Measurements from ENCODE around the gene APMAP. TPM values are rescaled to one million over a fixed set of nuclear protein-coding genes. Genes with fewer than 3 reads are reported as not detected.

Gene APMAP
- total RNA-seq, 4 donors from 2014 or later = 18.8 to 78.7 (median 57.7) TPM

DNA sequence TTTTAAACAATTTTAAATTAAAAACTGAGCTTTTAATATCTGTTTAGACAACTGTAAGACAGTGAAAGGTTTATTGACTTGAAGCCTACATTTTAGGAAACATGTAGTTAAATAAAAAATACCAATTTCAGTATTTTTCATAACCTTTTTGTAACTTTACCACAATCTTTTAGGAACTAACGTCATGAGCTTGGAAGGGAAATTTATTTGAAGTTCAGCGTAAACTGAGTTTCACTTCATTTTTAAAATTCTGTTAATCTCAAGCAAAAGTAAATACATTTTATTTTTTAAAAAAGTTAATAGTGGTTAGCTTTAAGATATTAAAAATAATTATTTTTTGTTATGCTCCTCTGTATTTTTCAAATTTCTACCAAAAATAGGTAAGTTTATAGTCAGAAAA lies 38.0 kb downstream of the APMAP start:
- Histone ChIP-seq H3K4me3 (no peak overlapping the region), H3K27ac (no peak overlapping the region), H3K27me3 (no peaks in the 10 kb centered on the region), H3K4me1 (no peaks in the 10 kb centered on the region), H3K36me3 (no peaks in the 10 kb centered on the region), H3K9me3 (no peaks in the 10 kb centered on the region)
- no peak for TF ChIP-seq CTCF (IDR thresholded peaks at IDR 0.05)
- no peak for TF ChIP-seq POLR2A (IDR thresholded peaks at IDR 0.05)
- intact Hi-C loops (cut with DNase I; ENCODE audit: low total_unique reads) = no loop called here
- DNase-seq = no peak

DNA sequence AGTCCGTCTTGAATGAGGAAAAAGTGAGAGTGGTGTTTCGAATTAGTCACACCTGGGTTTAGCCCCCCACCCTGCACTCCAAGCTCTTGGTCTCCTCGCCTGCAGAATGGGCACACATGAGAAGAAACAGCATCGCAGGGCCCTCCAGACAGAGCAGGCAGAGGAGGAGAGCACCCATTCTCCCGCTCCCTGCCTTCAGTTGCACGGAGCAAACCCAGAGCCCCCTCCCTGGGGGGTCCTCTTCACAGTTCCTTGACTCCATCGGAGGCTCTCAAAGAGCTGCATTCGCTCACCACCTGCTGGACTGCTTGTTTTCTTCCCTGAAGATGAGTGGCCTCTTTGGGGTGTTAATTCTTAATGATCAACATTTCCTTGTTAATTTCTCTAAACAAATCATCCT lies 38.4 kb downstream of the APMAP start:
- intact Hi-C loops (cut with DNase I; ENCODE audit: low total_unique reads) = no loop called here
- DNase-seq = no peak
- H3K27ac ChIP-seq = no peak overlapping the region
- H3K9me3 ChIP-seq = no peaks in the 10 kb centered on the region
- no peaks in the 10 kb centered on the region for H3K4me1 ChIP-seq
- no peak overlapping the region for H3K4me3 ChIP-seq
- H3K27me3 ChIP-seq = no peaks in the 10 kb centered on the region
- TF ChIP-seq POLR2A (IDR thresholded peaks at IDR 0.05) = no peak
- no peak for TF ChIP-seq CTCF (IDR thresholded peaks at IDR 0.05)
- H3K36me3 ChIP-seq = no peaks in the 10 kb centered on the region

GRCh38 chr20:24953621-24954133 lies 38.9 kb downstream of the APMAP start:
- no peak overlapping the region for H3K27ac ChIP-seq
- no peak for DNase-seq

DNA sequence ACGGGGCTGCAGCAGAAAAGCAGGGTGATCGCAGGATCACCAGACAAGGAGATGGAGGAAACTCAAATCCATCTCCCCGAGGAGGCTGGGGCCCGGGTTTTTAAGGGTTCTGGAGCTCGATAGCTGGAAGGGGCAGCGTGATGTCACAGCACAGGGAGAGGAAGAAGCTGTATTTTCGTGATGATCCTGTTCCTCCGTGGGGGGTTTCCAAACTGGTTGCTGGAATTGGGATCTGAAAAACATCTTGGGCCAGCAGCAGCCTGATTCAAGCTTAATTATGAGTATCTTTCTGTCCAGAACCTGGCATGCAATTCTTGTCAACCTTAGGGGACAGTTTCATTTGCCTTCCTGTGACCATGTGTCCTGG lies 39.4 kb downstream of the APMAP start:
- H3K27ac ChIP-seq = no peak overlapping the region
- no peaks in the 10 kb centered on the region for H3K36me3 ChIP-seq
- TF ChIP-seq POLR2A (IDR thresholded peaks at IDR 0.05) (no peak), CTCF (IDR thresholded peaks at IDR 0.05) (no peak)
- H3K9me3 ChIP-seq = no peaks in the 10 kb centered on the region
- no peaks in the 10 kb centered on the region for H3K27me3 ChIP-seq
- H3K4me1 ChIP-seq = no peaks in the 10 kb centered on the region
- intact Hi-C loops (cut with DNase I; ENCODE audit: low total_unique reads) = no loop called here
- no peak overlapping the region for H3K4me3 ChIP-seq
- DNase-seq = no peak

More at GRCh38 chr20:24953621-24954133, 38.9 kb downstream of the APMAP start:
- intact Hi-C loops (cut with DNase I; ENCODE audit: low total_unique reads) = no loop called here
- TF ChIP-seq POLR2A (IDR thresholded peaks at IDR 0.05) (no peak), CTCF (IDR thresholded peaks at IDR 0.05) (no peak)
- H3K36me3 ChIP-seq = no peaks in the 10 kb centered on the region
- no peaks in the 10 kb centered on the region for H3K9me3 ChIP-seq
- no peaks in the 10 kb centered on the region for H3K4me1 ChIP-seq
- no peak overlapping the region for H3K4me3 ChIP-seq
- H3K27me3 ChIP-seq = no peaks in the 10 kb centered on the region

DNA sequence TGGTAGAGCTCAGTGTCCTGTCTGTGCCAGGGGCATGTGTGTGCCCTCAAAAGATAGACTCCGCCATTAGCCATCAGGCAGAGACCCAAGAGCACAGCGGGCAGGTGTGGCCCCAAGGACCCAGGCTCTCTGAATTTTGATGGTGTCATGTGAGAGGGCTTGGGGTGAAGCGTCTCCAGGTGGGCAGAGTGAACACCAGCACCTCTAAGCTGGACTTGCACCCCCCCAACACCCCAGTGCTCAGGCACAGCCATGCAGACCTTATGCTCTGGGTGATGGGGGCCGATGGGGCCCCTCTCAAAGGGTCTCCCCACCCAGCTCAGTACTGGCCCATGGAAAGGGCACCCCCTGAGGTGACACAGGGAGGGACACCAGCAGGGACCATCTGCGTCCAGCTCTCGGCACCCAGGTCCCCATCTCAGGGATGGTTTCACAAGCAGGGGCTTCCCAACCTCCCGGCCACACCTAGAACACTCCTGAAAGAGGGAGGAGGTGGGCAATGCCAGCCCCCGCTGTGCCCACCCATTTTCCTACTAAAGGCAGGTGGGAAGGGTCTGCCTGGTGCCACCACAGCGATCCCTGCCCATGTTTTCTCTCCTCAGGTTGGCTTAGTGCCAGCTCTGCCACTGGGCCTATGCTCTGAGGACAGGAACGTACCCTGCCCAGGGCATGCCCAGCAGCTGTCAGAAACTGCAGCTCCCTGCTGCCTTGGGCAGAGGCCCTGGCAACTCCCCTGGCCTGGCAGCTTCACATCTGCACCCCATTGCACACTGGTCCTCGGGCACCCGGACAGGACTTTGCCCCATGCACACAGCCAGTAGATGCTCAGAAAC lies 40.0 kb downstream of the APMAP start:
- DNase-seq = no peak
- intact Hi-C loops (cut with DNase I; ENCODE audit: low total_unique reads) = no loop called here

More for the DNA sequence above, 40.0 kb downstream of the APMAP start:
- TF ChIP-seq CTCF (IDR thresholded peaks at IDR 0.05) = no peak
- Histone ChIP-seq H3K4me3 (no peak overlapping the region), H3K9me3 (no peaks in the 10 kb centered on the region), H3K27ac (no peak overlapping the region), H3K36me3 (no peaks in the 10 kb centered on the region), H3K27me3 (no peaks in the 10 kb centered on the region), H3K4me1 (no peaks in the 10 kb centered on the region)

Data from uterus (tissue), 4 donors.